ENCODE data around the gene HNRNPK. TPM values are rescaled to one million over a fixed set of nuclear protein-coding genes. Genes with fewer than 3 reads are reported as not detected.

The HNRNPK gene
- total and polyA plus RNA-seq, 2 of the 4 experiments (the other 2 are of a cell fraction), result 422 to 458 TPM

- WGBS, 2 experiments (ENCODE audit: extremely low coverage in 2 of 2, insufficient read length in 1 of 2), result no CpG with 5 or more reads among the region's 1 CpG
- POLR2A ChIA-PET (ENCODE audit: unreplicated experiment), result no interaction called here
These were observed 12.4 kb upstream of the HNRNPK start for GRCh38 chr9:83992407-83992806.

More at GRCh38 chr9:83992407-83992806, 12.4 kb upstream of the HNRNPK start:
- H2AFZ ChIP-seq (replicated peaks; ENCODE audit: low read length, poor library complexity), result no peak overlapping the region
- H2BK20ac ChIP-seq (ENCODE audit: low read depth, low read length), result no peak overlapping the region
- no peak overlapping the region for H3K18ac ChIP-seq (ENCODE audit: low read depth, low read length)
- H3K9me3 ChIP-seq (ENCODE audit: control insufficient read depth, insufficient read depth, low read length), result no peaks in the 10 kb centered on the region
- H3K4ac ChIP-seq (ENCODE audit: low read depth, low read length), result no peak overlapping the region
- no peak overlapping the region for H2BK120ac ChIP-seq (ENCODE audit: low read depth, low read length)
- no peaks in the 10 kb centered on the region for H3K27me3 ChIP-seq (ENCODE audit: control insufficient read depth, insufficient read depth, low read length)
- DNase-seq (peak; percentile 55), ATAC-seq (ENCODE audit: low read depth) (no peak; the same call in 1 of the 2 replicates)
- H2AK9ac ChIP-seq (replicated peaks; ENCODE audit: low read depth, low read length, poor library complexity), result no peak overlapping the region
- H4K5ac ChIP-seq (ENCODE audit: low read depth, low read length), result no peak overlapping the region
- no peak overlapping the region for H3K27ac ChIP-seq (ENCODE audit: insufficient read depth, low read length)
- CTCF ChIA-PET, result interaction anchor here (0.6 to 1.0 kb wide), 3 partner anchors 39 to 271 kb away, joined by 4 to 6 read pairs (median 4); no protein-coding TSS in a partner anchor
- no peak overlapping the region for H4K8ac ChIP-seq (ENCODE audit: low read depth in 2 of 2, low read length in 2 of 2)
- H3K36me3 ChIP-seq (ENCODE audit: control insufficient read depth, insufficient read depth, low read length), result peaks cover 3% of the 10 kb centered on the region; the same call in 1 of the 2 replicates
- H3K4me2 ChIP-seq (ENCODE audit: low read depth, low read length), result no peak overlapping the region
- no peak overlapping the region for H3K14ac ChIP-seq (replicated peaks; ENCODE audit: low read depth, low read length)
- H2BK5ac ChIP-seq (ENCODE audit: low read depth, low read length, poor library complexity, severe bottlenecking), result no peak overlapping the region
- no peak overlapping the region for H3K23ac ChIP-seq (ENCODE audit: low read depth, low read length)
- in situ Hi-C loops (cut with MboI; ENCODE audit: low sequenced_read_pairs), result no loop called here
- no peak overlapping the region for H3K9ac ChIP-seq (ENCODE audit: low read depth, low read length)
- TF ChIP-seq BHLHE40 (IDR thresholded peaks at IDR 0.05; ENCODE audit: low read depth, low read length), result peak; percentile 45; the same call in 1 of the 2 replicates
- peak; percentile 33 for TF ChIP-seq RAD21 (IDR thresholded peaks at IDR 0.05; ENCODE audit: low read length)
- TF ChIP-seq USF2 (IDR thresholded peaks at IDR 0.05; ENCODE audit: low read depth, low read length), result no peak
- peak; percentile 23; the same call in 1 of the 2 replicates for TF ChIP-seq CTCF (conservative IDR thresholded peaks at IDR 0.05; ENCODE audit: low read depth, low read length)
- TF ChIP-seq CEBPB (IDR thresholded peaks at IDR 0.05; ENCODE audit: low read depth, low read length), result no peak
- peak; percentile 26; the same call in 1 of the 2 replicates for TF ChIP-seq NFE2L2 (IDR thresholded peaks at IDR 0.05; ENCODE audit: low read depth, low read length)
- no peak for TF ChIP-seq MAFK (IDR thresholded peaks at IDR 0.05; ENCODE audit: low read depth, low read length)
- H3K4me3 ChIP-seq (ENCODE audit: insufficient read depth, low read depth, low read length), result no peak overlapping the region
- H3K4me1 ChIP-seq (ENCODE audit: control insufficient read depth, insufficient read depth, low read length), result no peaks in the 10 kb centered on the region; the same call in 1 of the 2 replicates
- no peak overlapping the region for H2BK15ac ChIP-seq (ENCODE audit: low read depth, low read length)
- no peak overlapping the region for H2AK5ac ChIP-seq (ENCODE audit: low read depth, low read length)
- no TSS peak for BruUV-seq (replicated peaks)
- dilution Hi-C loops (cut with HindIII; ENCODE audit: low sequenced_read_pairs, unreplicated experiment), result no loop called here
- H3K56ac ChIP-seq (ENCODE audit: extremely low read depth, insufficient read depth, low read length), result no peak overlapping the region
- intact Hi-C loops (cut with micrococcal nuclease), result no loop called here
- H3K9me1 ChIP-seq (ENCODE audit: insufficient read depth, low read length), result no peaks in the 10 kb centered on the region
- no peak overlapping the region for H4K91ac ChIP-seq (ENCODE audit: insufficient read depth, low read depth, low read length)
- H4K20me1 ChIP-seq (ENCODE audit: insufficient read depth, low read length), result no peaks in the 10 kb centered on the region
- H3K79me1 ChIP-seq (ENCODE audit: low read depth in 1 of 2, low read length in 2 of 2), result peaks cover 28 to 31% of the 10 kb centered on the region in 2 experiments

Measured in IMR-90 (cell line).